HPDE6-E6E7 (cell line): ENCODE results near the gene SLC6A20.

Experiments used
- DNase-seq: peaks from one replicate; pipeline ENCODE4 v3.0.0; 2011; ENCODE audit warnings: missing footprints; ENCODE audit errors: extremely low spot score

Gene SLC6A20

DNA sequence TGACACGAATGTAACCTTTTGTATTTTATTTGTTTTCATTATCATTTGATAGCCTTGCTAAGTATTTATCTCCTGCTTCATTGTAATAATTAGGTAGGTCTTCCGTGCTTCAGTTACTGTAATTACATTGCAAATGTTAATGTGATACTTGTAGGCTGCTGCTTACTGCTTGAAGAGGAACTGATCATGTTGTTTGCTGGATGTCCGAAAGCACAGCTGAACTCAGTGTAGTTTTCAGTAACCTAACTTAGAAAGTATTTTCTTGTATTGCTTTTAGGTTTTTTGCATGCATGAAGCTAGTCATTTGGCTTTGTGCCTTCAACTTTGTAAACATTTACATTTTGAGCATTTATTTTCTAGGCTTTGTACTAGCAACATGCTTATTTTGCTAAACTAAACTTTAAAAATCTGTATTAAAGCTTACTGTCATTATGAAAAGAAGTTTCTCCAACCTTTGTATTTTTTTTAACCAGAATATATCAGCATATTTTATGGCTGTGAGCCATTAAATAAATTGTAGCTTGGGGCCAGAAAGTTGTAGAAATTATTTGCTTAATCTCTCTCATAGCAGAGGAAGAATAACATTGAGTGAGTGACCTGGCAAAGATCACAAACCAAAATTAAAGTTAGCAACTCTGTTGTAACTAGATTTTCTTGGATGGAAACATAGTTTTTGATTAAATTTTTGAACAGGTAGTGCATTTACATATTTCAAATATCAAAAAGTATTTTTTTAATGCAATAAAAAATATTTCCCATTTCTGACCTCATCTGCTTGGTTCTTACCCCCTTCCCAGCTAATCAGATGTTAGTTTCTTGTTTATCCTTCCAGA, 76.5 kb downstream of the SLC6A20 start:
- no peak for DNase-seq

DNA sequence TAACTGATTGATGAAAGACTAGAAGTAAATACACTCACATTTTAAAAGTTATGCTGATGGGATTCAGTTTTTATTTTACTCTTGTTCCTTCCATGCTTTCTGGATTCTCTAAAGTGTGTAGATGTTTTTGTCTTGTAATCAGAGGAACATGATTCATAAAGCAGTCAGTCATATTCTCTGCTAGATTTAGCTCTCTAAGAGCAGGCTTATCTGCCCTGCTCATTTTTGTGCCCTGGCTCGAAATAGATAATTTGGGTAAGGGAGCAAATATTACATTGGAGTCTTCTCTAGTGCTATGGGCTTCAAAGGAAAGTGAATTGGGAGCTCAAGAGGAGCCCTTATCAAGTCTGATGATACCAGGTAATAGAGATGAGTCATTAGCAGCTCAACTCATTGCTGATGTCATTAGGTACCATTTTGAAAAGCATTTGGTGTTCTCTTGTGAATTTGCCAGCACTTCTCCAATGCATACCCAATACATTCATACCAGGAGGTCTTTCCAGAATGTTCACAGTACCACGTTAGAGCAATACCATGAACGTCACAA, 79.5 kb downstream of the SLC6A20 start:
- no peak for DNase-seq

DNA sequence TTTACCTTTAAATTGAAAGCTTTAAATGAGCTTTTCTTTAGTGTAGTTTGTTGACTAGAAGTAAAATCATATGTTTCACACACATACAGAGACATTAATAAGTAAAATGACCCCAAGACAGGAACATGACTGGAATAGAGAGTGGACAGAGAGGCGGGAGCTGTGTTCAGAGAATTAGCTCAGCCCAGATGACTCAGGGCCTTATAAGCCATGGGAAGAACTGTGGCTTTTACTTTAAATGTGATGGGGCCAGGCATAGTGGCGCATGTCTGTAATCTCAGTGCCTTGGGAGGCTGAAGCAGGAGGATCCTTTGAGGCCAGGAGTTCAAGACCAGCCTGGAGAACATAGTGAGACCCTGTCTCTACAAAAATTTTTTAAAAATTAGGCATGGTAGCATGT, 80.4 kb downstream of the SLC6A20 start:
- no peak for DNase-seq

DNA sequence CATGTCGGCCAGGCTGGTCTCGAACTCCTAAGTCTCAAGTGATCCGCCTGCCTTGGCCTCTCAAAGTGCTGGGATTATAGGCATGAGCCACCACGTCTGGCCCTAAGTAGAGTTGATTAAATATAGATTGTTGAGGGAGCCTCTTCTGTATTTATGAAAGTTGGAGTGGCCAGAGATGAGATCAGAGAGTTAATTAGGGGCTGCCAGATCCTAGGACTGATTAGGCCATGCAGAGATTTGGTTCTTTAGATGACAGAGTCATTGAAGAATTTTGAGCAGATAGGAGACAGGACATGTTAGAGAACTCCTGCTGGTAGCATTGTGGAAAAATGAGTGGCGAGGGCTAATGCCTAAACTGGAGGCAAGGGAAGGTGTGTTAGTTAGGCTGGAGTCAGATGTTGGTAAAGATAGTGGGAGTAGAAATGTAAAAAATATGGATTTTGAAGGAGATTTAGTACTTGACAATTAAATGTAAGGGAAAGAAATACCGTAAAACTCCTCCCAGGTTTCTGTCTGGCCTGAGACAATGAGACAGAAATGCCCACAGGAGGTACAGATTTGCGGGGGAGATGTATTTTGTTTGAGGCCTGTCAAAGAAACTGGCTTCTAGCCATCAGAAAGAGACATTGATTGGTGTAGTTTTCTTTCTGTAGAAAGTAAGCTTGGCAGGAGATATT, 83.8 kb downstream of the SLC6A20 start:
- no peak for DNase-seq

DNA sequence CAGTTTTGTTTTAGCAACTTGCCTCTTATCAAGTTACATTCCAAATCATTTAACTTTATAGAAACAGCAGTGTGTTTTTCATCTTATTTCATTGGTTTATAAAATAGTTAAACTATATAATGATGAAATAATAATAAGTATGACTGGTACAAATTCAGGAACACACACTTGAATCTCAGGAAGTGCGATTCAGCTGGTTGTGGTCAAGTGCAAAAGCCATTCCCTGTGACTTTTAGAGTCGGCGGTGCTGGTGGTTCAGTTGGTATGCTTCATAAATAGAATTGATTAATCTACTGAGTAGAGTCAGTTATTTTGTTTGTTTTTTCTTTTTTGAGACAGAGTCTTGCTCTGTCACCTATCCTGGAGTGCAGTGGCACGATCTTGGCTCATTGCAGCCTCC, 84.4 kb downstream of the SLC6A20 start:
- no peak for DNase-seq

DNA sequence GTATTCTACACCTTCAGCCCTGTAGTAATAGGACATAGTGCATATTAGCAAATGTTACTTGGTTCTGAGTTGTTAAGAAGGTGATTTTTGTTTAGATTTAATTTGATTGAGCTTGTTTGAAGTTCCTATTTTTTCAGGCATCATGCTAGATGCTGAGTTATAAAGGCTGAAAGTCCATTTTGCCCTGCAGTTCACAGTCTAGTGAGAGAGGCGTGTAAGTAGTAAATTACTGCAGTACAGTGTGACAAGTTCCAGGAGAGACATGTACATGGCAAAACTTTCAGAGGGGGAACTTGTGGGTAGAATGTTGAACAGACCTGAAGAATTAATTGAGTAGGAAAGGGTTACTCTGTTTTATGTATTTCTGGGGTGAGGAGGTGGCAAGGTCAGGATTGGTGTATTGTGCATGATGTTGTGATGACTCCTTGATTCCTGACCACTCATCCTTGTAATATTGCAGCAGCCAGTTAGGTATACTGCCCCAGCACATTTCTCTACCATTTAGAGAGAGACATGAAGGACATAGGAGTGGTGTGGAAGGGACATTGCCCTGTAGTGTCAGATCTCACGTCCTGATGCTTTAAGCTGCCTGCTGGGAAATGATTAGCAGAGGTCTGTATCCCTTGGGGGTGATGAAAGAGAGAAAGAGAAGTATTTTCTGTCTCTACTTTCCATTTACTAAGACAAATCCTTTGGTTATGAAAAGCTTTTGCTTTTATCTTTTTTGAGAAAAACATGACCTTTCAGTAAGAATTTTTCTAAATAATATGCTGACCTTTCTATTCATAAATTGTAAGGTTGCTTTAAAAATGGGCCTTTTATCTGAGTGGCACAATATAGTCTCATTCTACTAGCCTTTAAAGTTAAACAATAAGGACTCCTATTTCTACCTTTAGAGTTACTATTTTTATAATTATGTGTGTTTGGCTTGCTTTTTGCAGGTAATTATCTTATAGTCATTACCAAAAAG, 90.2 kb downstream of the SLC6A20 start:
- no peak for DNase-seq
